GM12865 (cell line): ENCODE data around the gene NOL9.

Experiments
- DNase-seq: peaks from one replicate; pipeline ENCODE4 v3.0.0; 2010; ENCODE audit warnings: low read depth
- H3K4me3 ChIP-seq: 2 replicates; pipeline ENCODE4 v1.5.1; 2011; ENCODE audit warnings: mild to moderate bottlenecking, low read depth, low read length, control low read depth
- CTCF ChIP-seq: IDR thresholded peaks from 2 replicates; pipeline ENCODE4 v1.5.1; 2011; ENCODE audit warnings: low read length, control low read depth, low read depth, inconsistent platforms; ENCODE audit not compliant: insufficient read depth; ENCODE audit errors: missing control alignments

NOL9 gene

GRCh38 chr1:6590046-6590445 lies 35.7 kb upstream of the NOL9 start:
- no peak for DNase-seq
- H3K4me3 ChIP-seq: no peak overlapping the region
- TF ChIP-seq CTCF: no peak

GRCh38 chr1:6588893-6589520 lies 34.7 kb upstream of the NOL9 start:
- DNase-seq: no peak
- no peak for TF ChIP-seq CTCF

GRCh38 chr1:6588128-6588892 lies 34.0 kb upstream of the NOL9 start:
- DNase-seq: no peak
- no peak overlapping the region for H3K4me3 ChIP-seq
- TF ChIP-seq CTCF: no peak

More at GRCh38 chr1:6588893-6589520, 34.7 kb upstream of the NOL9 start:
- H3K4me3 ChIP-seq: no peak overlapping the region

- no peak overlapping the region for H3K4me3 ChIP-seq
- DNase-seq: no peak
- TF ChIP-seq CTCF: no peak
Observed at GRCh38 chr1:6587261-6588005, 33.1 kb upstream of the NOL9 start.

- H3K4me3 ChIP-seq: no peak overlapping the region
- no peak for TF ChIP-seq CTCF
- DNase-seq: no peak
Observed at GRCh38 chr1:6586404-6586816, 32.1 kb upstream of the NOL9 start.

GRCh38 chr1:6585841-6586240 lies 31.5 kb upstream of the NOL9 start:
- no peak for DNase-seq
- no peak overlapping the region for H3K4me3 ChIP-seq
- no peak for TF ChIP-seq CTCF
